ENCODE measurements around the gene ARTN.
A peak's percentile ranks its signal among the peaks of the same experiment; 100 is the strongest.

Gene ARTN

DNA sequence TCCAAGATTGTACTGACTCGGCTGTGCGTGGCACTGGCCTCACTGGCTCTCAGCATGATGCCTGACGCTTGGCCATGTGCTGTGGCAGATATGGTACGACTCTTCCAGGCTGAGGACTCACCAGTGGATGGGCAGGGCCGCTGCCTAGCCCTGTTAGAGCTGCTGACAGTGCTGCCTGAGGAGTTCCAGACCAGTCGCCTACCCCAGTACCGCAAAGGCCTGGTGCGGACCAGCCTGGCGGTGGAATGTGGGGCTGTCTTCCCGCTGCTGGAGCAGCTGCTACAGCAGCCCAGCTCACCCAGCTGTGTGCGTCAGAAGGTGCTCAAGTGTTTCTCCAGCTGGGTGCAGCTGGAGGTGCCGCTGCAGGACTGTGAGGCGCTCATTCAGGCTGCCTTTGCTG is 16.1 kb downstream of the ARTN start:
- no peak for DNase-seq

DNA sequence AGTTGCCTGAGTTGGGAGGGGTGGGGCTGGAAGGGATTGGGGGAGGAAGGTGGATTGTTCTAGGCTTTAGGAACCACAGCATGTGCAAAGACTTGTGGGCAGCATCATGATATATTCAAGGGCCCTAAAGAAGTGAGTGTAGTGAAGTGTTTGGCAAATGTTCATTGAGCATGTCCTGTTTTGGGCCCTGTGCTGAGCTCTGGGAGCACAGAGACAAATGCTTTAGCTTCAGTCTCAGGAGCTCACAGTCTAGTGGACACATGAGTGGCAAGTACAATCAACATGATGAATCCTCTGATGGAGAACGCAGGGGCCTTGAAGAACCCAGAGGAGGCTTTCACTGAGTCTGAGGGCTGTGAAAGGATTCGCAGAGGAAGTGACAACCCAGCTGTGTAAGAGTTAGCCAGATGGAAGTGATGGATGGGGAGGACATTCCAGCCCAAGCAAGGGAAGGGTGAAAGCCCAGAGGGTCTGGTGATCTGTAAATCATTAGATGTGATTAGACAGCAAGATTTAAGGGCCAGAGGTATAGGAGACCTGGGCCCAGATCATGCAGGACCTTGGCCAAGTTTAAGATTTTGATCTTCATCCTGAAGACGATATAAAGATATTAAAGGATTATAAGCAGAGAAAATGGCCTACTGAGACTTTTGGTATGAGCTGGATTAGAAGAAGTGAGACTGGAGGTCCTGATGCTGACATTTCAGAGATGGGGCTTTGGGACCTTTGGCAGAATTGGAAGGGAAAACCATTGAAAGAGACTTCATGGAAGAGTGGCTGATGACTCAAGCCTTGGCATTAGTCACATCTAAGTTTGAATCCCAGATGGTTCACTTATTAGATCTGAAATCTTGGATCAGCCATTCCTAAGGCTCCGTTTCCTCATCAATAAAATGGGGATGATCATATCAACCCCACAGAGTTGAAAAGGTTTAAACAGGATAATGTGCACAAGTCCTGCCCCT is 17.7 kb downstream of the ARTN start:
- DNase-seq: no peak

DNA sequence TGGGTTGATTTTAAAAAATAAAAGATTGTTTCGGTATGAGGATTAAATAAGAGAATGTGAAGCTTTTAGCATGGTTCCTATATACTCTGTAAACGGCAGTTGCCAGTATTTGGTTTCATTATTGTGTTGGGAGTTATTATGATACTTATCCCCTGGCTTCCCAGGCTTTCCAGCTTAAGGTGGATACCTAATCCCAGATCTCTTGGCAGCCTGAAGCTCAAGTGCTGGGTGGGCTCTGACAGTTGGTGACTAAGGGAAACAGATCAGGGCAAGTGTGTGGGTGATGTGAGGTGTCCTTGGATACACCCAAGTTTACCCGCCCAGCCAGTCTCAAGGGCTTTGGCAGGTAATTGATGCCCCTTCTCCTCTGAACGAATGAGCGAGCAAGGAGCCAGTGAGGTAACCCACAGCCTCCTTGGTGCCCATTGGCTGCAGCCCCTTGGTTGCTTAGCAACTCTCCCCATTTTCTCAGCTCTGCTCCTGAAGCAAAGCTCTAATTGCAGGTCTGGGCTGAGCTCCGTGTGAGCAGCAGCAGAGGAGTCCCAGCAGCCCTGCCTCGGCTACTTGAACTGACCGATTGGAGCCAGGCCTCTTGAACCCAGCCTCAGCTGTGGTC is 19.2 kb downstream of the ARTN start:
- no peak for DNase-seq

DNA sequence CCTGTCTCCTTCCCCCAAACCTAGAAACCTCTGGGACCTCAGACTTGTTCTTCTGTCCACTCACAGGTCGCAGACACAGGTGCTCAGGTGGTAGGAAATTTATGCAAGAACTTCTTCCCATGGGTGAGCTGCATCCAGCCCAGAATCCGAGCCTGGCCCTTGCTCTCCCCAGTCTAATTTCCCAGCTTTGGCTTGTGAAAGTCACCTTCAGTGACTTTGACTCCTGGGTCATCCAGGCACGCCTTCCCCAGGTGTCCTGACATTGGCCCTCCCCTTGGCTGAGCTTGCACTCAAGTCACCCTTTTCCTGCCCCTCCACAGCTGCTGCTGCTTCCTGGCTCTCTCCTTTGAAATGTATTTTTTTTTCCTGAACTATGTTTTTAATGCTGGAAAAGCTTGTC is 19.8 kb downstream of the ARTN start:
- no peak for DNase-seq

DNA sequence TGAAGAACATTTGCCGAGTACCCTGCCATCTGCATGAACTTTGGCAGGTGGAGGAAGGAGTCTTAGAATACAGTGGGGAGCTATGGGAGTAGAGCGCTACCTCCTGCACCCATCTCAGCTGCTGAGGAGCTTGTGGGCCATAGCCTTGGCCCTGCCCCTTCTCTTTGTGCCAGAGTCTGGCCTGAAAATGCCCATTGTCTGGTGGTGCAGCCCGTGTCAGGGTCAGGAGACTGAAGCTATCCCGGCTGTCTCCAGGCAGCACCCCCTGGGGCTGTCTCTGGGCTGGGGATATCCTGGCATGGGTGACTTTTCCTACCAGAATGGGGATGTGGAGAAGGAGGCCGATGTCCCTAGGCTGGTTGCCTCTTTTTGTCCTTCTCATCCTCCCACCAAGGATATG is 20.4 kb downstream of the ARTN start:
- no peak for DNase-seq

DNA sequence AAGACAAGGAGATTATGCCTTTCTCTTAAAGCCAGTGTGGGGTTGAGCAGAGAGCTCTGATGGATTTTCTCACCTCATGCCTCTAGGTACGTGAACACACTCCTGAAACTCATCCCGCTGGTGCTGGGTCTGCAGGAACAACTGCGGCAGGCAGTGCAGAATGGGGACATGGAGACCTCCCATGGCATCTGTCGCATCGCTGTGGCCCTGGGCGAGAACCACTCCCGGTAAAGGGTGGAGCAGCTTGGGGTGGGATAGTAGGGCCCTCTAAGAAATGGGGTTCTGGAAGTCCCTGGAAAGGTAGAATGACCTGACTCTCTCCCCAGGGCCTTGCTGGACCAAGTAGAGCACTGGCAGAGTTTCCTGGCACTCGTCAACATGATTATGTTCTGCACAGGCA is 22.6 kb downstream of the ARTN start:
- no peak for DNase-seq

DNA sequence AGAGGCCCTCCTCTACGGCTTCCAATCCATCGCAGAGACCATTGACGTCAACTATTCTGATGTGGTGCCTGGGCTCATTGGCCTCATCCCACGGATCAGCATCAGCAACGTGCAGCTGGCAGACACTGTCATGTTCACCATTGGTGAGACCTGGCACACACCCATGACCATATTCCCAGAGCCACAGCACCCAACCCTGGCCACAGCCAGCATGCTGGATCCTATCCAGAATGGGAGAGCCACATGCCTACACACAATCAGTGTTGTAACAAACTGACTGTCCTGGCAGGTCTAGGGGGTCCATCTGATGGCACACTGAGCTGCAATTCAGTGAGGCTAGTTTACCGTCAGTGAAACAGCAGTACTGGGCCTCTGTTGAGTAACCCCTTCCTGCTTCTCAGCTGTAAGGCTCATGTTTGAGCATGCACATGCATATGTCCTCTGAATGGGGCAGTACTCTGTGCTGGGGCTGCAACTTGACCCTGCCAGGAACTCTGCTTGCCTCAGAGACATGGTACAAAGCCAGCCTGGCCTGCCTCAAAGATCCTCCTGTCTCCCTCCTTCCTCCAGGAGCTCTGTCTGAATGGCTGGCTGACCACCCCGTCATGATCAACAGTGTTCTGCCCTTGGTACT is 23.9 kb downstream of the ARTN start:
- no peak for DNase-seq

DNA sequence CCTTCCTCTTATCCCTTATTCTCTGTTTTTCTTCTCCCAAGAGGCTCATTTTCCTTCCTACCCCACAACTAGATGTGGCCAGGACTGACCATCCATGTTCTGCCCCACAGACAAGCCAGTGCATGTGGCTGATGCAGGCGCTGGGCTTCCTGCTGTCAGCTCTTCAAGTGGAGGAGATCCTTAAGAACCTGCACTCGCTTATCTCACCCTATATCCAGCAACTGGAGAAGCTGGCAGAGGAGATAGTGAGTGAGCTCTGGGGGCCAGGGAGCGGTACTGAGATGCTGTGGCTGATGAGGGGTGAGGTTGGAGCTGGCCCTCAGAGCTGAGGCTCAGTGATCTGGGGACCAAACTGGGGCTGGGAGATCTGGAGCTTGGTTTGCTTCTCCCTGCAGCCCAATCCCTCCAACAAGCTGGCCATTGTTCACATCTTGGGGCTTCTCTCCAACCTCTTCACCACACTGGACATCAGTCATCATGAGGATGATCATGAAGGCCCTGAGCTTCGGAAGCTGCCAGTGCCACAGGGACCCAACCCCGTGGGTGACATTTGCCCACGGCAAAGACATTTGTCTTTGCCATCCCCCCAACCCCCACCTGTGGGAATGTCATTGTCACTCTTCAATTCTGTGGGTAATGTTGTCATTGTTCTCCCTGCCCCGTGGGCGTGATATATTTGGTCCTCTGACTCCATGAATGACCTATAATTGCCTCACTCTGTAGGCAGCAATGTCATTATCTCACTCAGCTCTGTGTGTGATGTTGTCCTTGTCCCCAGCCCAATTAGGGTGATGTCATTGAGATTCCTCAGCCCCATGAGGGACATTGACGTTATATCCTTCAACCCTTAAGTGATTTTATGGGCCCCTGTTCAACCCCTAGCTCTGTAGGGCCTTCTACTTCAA is 25.0 kb downstream of the ARTN start:
- no peak for DNase-seq

DNA sequence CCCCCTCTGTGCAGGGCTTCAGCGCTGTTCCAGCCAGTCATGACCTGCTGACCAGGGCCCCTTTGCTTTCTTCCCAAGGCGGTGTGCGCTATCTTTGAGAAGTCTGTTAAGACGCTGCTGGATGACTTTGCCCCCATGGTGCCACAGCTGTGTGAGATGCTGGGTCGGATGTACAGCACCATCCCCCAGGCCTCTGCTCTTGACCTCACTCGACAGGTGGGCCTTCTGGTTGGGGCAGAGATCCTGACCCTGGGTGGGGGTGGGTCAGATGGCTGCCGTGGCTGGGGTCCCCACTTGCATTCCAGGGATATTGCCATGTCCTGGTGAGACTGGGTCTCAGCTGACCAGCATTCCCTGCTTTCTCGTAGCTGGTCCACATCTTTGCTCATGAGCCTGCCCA is 27.2 kb downstream of the ARTN start:
- DNase-seq: no peak

DNA sequence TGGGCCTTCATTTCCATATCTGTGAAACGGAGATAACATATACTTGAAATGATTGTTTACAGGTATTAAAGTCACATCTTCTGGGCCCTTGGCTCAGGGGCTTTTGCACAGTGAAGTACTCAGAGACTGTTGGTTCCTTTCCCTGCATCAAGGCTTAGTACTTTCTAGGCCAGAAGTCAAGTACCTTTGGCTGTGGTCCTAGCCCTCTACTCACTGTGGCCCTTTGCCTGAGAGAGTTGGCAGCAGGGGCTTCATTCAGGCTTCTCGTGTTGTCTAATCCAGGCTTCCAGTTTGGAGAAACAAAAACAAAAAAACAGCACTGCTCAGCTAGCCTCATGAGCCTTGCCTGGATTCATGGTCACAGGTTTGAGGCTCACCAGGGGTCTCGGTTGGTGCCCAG is 28.1 kb downstream of the ARTN start:
- DNase-seq: no peak

DNA sequence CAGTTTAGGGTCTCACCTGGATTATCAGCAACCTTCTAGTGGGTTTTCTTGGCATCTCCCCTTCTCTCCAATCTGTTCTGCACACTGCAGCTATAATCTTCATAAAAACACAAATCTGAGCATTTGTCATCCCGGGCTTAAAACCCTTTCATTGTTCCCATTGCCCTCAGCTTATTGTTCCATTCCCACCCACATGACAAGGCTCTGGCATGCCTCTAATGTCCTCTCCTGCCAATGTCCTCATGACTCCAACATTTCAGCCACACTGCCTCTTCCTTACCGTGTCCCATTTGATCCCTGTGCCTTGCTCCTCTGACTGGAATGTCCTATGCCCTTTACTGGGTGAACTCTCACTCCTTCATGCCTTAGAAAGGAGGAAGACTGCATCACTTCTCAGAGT is 28.7 kb downstream of the ARTN start:
- DNase-seq: no peak

DNA sequence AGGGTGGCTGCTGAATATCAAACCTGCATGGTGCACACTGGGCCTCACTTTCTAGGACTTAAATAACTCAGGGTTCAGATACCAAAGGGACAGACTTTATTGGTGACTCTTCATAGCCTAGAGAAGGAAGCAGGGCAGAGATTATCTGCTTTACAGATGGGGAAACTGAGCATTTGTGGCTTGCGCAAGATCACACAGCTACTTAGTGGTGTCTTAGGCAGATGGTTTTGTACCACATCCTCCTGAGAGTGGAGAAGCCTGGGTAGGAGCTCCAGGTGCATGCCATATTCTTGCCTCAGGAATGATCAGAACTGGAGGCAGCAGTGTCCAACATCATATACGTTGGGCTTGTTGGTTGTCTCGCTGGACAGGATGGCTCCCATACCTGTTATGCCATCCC is 29.4 kb downstream of the ARTN start:
- DNase-seq: no peak

DNA sequence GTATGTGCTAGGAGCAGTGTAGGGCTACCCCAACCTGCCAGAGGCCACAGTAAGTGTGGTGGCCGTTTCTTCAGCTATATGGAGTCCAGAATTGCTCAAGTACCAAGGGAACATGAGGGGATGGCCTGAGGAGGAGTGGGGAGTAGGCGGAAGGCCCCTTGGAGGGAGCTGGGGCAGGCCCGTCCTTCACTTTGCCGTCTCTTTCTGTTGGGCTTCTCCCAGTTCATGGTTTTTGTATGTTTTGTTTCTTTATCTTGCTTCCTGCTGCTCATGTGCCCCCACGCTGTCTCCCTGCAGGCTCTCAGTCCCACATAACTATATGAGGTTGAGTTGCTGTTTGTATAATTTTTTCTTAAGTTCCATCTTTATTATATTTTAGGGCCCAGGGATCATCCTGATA is 30.3 kb downstream of the ARTN start:
- no peak for DNase-seq

DNA sequence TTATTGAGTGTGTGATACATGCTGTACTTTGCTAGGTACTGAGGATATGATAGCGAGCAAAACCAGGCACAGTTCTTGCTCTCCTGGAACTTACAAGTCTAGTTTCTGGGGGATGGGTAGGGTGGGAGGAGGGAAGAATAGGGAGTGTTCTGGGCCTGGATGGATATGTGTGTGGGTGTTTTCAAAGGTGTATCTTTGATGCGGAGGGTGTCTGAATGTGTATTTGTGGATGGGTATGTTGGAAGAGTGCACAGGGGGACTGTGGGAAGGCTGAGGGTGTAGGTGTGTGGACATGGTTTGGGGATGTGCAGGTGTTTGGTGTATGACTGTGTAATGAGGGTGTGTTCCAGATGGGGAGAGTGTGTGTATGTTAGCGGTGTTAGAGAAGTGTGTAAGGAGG is 31.7 kb downstream of the ARTN start:
- DNase-seq: no peak

DNA sequence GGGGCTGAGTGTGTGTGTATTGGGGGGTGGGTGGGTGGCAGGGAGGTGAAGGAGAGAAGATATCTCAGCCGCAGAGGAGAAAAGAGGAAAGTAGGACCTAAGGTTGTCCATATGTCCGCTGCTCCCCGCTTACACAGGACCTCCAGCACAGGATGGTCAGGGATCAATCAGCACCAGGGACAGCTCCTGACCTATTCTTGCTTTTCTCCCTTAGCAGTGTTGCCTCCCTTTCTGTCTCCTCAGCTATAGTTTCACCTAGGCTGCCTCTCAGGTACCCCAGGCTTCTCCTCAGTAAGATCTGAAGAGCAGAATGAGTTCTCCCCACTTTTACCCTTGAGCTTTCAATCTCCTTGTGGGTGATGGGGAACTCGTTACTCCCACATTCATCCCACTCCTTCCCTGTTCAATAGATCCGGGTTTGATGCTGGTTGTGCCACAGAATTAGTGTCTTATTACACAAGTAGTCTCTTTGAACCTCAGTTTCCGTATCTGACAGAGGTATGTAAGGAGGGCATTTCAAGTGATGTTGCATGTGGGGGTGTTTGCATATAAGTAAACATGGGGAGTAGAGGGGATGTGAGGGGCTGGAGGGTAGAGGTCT is 34.8 kb downstream of the ARTN start:
- no peak for DNase-seq

DNA sequence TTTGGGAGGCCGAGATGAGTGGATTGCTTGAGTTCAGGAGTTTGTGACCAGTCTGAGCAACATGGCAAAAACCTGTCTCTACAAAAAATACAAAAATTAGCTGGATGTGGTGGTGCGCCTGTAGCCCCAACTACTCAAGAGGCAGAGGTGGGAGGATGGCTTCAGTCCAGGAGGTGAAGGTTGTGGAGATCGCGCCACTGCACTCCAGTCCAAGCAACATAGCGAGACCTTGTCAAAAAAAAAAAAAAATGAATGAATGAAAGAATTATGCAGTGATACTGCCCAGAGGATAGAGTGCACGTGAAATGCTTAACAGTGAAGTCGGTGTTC is 35.8 kb downstream of the ARTN start:
- no peak for DNase-seq

DNA sequence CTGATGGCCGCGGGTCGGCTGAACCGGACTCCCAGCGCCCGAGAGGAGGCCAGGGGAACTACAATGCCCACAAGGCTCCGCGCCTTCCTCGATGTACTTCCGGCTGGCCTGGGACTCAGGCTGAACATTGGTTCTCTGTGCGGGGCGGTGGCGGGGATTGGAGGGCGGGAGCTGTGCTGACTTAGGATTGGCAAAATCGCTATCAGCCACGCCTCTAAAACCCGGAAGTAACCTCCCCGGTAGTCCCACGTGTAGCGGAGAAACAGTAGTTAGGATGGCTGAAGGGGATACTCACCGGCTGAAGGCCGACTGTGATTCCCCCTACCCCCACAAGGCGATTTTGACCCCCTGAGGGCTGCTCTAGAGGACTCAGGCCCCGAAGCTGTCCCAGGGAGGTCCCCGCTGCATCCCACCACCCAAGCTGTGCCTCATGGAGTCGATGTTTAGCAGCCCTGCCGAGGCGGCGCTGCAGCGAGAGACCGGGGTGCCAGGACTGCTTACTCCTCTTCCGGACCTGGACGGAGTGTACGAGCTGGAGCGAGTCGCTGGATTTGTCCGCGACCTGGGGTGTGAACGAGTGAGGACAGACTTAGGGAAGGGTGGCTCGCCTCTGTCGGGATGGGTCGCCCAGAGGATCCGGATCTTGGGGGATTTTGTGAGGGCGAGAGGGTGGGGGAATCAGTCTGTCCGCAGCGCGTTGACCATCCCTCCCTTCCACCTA is 36.3 kb downstream of the ARTN start, which contains the start of gene DPH2:
Gene DPH2 (plus strand): TSS at position 265 of the 721 bp plus-strand sequence. CDS start 166 bp downstream, at position 431.
- peak; percentile 96 for DNase-seq

DNA sequence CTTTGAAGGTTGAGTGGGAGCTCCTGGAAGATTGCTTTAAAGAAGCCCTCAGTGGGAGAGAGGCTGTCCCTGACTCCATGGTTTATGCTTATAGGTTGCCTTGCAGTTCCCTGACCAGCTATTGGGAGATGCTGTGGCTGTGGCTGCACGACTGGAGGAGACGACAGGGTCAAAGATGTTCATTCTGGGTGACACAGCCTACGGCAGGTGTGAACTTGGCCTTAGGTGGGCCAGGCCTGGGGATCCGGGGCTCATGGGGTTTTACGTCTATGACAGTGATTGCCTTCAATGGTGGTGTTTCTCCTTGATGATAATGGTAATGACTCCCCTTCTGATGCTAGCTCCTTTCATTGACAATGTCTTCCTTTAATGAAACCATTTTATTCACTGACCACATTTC is 36.9 kb downstream of the ARTN start:
- no peak for DNase-seq

DNA sequence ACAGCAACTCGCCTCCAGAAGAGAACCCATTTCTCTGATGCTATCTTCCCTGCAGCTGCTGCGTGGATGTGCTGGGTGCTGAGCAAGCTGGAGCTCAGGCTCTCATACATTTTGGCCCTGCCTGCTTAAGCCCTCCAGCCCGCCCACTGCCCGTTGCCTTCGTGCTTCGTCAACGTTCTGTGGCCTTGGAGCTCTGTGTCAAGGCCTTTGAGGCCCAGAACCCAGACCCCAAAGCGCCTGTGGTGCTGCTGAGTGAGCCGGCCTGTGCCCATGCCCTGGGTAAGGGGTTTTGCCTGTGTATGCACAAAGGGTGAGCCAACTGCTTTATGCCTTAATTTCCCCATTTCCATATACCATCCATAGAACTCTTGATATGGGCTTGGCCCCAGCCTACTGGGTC is 37.3 kb downstream of the ARTN start:
- DNase-seq: no peak

DNA sequence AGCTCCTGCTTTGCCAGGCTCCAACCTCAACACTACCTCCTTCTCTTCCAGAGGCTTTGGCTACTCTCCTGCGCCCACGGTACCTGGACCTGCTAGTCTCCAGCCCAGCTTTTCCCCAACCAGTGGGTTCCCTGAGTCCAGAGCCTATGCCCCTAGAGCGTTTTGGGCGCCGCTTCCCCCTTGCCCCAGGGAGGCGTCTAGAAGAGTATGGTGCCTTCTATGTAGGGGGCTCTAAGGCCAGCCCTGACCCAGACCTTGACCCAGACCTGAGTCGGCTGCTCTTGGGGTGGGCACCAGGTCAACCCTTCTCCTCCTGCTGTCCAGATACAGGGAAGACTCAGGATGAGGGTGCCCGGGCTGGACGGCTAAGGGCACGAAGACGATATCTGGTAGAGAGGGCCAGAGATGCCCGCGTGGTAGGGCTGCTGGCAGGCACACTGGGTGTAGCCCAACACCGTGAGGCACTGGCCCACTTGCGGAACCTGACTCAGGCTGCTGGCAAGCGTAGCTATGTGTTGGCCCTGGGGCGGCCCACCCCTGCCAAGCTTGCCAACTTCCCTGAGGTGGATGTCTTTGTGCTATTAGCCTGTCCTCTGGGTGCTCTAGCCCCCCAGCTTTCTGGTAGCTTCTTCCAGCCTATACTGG is 37.9 kb downstream of the ARTN start:
- no peak for DNase-seq

DNA sequence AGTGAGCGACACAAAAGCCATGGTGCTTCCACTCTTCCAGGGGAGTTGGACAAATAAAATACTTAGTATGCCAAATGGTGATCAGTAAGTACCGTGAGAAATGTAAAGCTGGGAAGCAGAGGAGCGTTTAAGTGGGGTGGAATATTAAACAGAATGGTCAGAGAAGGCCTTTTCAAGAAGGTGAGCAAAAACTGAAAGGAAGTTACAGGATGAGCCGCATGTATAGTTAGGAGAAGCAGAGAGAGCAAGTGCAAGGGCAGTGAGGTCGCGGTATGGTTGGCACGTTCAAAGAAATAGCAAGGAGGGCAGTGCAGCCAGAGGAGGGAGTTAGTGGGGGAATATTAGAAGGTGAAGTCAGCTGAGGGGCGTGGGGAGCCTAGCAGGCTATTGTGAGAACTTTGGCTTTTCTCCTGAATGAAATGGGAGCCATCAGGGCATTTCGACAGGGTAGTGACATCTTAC is 40.4 kb downstream of the ARTN start:
- no peak for DNase-seq

All from CD4-positive, alpha-beta T cell treated with Interleukin-15 for 1 hour (primary cell).